NB4 (cell line): ENCODE measurements around the gene PPIF.

ENCODE experiments used
- DNase-seq: peaks from one replicate; pipeline ENCODE4 v3.0.0; 2010; ENCODE audit warnings: low read depth
- H3K4me3 ChIP-seq: one replicate; pipeline ENCODE4 v1.5.1; 2011; ENCODE audit warnings: mild to moderate bottlenecking, low read depth, low read length, moderate library complexity
- CTCF ChIP-seq: IDR thresholded peaks from one replicate; pipeline ENCODE4 v1.5.1; 2012; ENCODE audit warnings: low read depth, low read length
- MAX ChIP-seq: IDR thresholded peaks from 2 replicates; pipeline ENCODE4 v1.6.1; 2011; ENCODE audit warnings: low read depth, low read length
- MYC ChIP-seq: IDR thresholded peaks from 2 replicates; pipeline ENCODE4 v1.6.1; 2011; ENCODE audit warnings: low read depth, low read length
- POLR2A ChIP-seq: IDR thresholded peaks from 2 replicates; pipeline ENCODE4 v1.6.1; 2011; ENCODE audit warnings: mild to moderate bottlenecking; ENCODE audit not compliant: insufficient read length; ENCODE audit errors: extremely low read depth

PPIF gene

GRCh38 chr10:79376751-79377556 lies 29.7 kb downstream of the PPIF start:
- DNase-seq, result peak; percentile 2
- no peak for TF ChIP-seq MAX
- no peak for TF ChIP-seq POLR2A
- TF ChIP-seq MYC, result no peak
- no peak for TF ChIP-seq CTCF
- H3K4me3 ChIP-seq, result no peak overlapping the region

- no peak for TF ChIP-seq CTCF
- no peak overlapping the region for H3K4me3 ChIP-seq
- DNase-seq, result peak; percentile 1
Observed at GRCh38 chr10:79377557-79378382, 30.5 kb downstream of the PPIF start.

GRCh38 chr10:79378383-79378646 lies 31.0 kb downstream of the PPIF start:
- H3K4me3 ChIP-seq, result no peak overlapping the region
- no peak for DNase-seq
- TF ChIP-seq MAX, result no peak
- TF ChIP-seq POLR2A, result no peak
- no peak for TF ChIP-seq CTCF
- no peak for TF ChIP-seq MYC

- H3K4me3 ChIP-seq, result no peak overlapping the region
- DNase-seq, result no peak
- TF ChIP-seq CTCF (no peak), MYC (no peak), MAX (no peak), POLR2A (no peak)
Observed at GRCh38 chr10:79378647-79379511, 31.6 kb downstream of the PPIF start.

- DNase-seq, result no peak
- TF ChIP-seq MYC (no peak), CTCF (no peak), POLR2A (no peak), MAX (no peak)
- H3K4me3 ChIP-seq, result no peak overlapping the region
Observed at GRCh38 chr10:79379512-79380124, 32.3 kb downstream of the PPIF start.
